ENCODE measurements around the gene ZBTB6. TPM values are rescaled to one million over a fixed set of nuclear protein-coding genes. Genes with fewer than 3 reads are reported as not detected.

The ZBTB6 gene
- polyA plus RNA-seq, 1 donor (not counting 4 experiments of a cell fraction or from before 2014, with no cell fraction given) = 7.3 TPM

DNA sequence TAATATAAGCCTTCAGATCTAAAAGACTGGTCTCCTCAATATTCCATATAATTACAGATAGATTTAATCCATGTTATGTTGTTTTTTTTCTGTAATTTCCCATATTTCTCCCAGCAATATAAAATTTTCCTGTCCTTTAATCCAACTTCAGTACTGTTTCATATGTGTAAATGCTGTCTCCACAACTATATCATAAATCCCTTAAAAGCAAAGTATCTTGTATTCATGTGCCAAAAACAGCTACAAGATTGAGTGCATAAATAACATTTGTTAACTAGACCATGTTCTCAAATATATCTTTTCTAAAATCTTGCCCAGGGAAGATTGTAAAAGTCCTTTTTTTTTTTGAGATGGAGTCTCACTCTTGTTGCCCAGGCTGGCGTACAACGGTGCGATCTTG lies 49.7 kb downstream of the ZBTB6 start:
- Histone ChIP-seq H3K4me1 (ENCODE audit: control insufficient read depth, extremely low read depth, insufficient read depth, low read length) (no peaks in the 10 kb centered on the region), H3K79me2 (ENCODE audit: control insufficient read depth, insufficient read depth, low read length) (no peaks in the 10 kb centered on the region), H3K4me2 (ENCODE audit: control insufficient read depth, extremely low read depth, insufficient read depth, low read depth, low read length) (no peak overlapping the region), H3K4me3 (ENCODE audit: control insufficient read depth in 2 of 3, extremely low read depth in 1 of 3, insufficient read depth in 2 of 3, low read depth in 1 of 3, low read length in 3 of 3) (no peak overlapping the region), H2AFZ (ENCODE audit: control insufficient read depth, low read length) (no peak overlapping the region), H3K36me3 (ENCODE audit: control insufficient read depth in 2 of 2, extremely low read depth in 1 of 2, insufficient read depth in 2 of 2, low read length in 2 of 2) (peaks cover 5 to 11% of the 10 kb centered on the region in 2 experiments), H3K9ac (ENCODE audit: control insufficient read depth, extremely low read depth, insufficient read depth, low read length) (no peak overlapping the region), H3K27ac (ENCODE audit: control insufficient read depth, insufficient read depth, low read length) (no peak overlapping the region), H3K27me3 (ENCODE audit: control insufficient read depth, extremely low read depth, insufficient read depth, low read length) (no peaks in the 10 kb centered on the region), H3K9me1 (ENCODE audit: control insufficient read depth, extremely low read depth, insufficient read depth, low read length) (no peaks in the 10 kb centered on the region), H3K9me3 (ENCODE audit: control insufficient read depth, low read depth, low read length) (no peaks in the 10 kb centered on the region), H4K20me1 (ENCODE audit: control insufficient read depth, extremely low read depth, insufficient read depth, low read length) (no peaks in the 10 kb centered on the region)
- no peak for FAIRE-seq
- no peak for TF ChIP-seq EZH2 (IDR thresholded peaks at IDR 0.05; ENCODE audit: low read length)
- dilution Hi-C loops (cut with MboI; ENCODE audit: extremely low pct_ligation_motif_present, low sequenced_read_pairs) = no loop called here
- DNase-seq (ENCODE audit: low read depth, low spot score) = no peak

DNA sequence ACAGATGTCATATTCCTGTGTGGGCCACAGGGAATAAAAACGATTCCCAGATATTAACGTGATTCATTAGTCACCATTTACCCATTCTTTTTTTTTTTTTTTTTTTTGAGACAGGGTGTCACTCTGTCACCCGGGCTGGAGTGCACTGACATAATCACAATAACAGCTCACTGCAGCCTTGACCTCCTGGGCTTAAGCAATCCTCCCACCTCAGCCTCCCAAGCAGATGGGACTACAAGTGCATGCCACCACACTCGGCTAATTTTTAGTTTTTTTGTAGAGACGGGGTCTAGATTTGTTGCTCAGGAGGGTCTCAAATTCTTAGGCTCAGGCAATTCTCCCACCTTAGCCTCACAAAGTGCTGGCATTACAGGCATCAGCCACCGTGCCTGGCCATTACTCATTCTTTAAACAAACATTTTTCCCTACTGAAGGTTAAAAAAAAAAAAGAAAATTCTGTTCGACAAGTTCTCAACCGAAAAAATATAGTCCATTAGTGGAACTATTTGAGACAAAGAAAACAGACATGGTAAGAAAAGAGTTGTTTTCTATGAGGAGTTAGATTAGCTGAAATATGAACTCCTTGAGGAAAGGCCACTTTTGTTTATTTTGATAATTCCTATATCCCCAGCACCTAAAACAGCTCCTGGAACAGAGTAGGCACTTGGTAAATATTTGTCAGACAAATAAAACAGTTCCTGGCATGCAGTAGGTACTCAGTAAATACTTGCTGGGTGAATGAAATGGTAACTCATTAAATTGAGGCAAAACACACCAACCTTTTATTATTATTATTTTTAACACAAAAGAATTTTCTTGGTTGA lies 52.6 kb downstream of the ZBTB6 start:
- no peaks in the 10 kb centered on the region for H3K9me3 ChIP-seq (ENCODE audit: control insufficient read depth, low read depth, low read length)
- no peaks in the 10 kb centered on the region for H3K27me3 ChIP-seq (ENCODE audit: control insufficient read depth, extremely low read depth, insufficient read depth, low read length)
- H2AFZ ChIP-seq (ENCODE audit: control insufficient read depth, low read length) = no peak overlapping the region
- H3K9ac ChIP-seq (ENCODE audit: control insufficient read depth, extremely low read depth, insufficient read depth, low read length) = no peak overlapping the region
- H3K9me1 ChIP-seq (ENCODE audit: control insufficient read depth, extremely low read depth, insufficient read depth, low read length) = no peaks in the 10 kb centered on the region
- TF ChIP-seq, protein P1, sequence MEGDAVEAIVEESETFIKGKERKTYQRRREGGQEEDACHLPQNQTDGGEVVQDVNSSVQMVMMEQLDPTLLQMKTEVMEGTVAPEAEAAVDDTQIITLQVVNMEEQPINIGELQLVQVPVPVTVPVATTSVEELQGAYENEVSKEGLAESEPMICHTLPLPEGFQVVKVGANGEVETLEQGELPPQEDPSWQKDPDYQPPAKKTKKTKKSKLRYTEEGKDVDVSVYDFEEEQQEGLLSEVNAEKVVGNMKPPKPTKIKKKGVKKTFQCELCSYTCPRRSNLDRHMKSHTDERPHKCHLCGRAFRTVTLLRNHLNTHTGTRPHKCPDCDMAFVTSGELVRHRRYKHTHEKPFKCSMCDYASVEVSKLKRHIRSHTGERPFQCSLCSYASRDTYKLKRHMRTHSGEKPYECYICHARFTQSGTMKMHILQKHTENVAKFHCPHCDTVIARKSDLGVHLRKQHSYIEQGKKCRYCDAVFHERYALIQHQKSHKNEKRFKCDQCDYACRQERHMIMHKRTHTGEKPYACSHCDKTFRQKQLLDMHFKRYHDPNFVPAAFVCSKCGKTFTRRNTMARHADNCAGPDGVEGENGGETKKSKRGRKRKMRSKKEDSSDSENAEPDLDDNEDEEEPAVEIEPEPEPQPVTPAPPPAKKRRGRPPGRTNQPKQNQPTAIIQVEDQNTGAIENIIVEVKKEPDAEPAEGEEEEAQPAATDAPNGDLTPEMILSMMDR (optimal IDR thresholded peaks at IDR 0.05 in 1 of 3, IDR thresholded peaks at IDR 0.05 in 1 of 3, conservative IDR thresholded peaks at IDR 0.05 in 1 of 3; ENCODE audit: extremely low read depth in 1 of 3, insufficient read depth in 2 of 3, low read length in 3 of 3) = no peak
- no peak for TF ChIP-seq EZH2 (IDR thresholded peaks at IDR 0.05; ENCODE audit: low read length)
- no peaks in the 10 kb centered on the region for H3K79me2 ChIP-seq (ENCODE audit: control insufficient read depth, insufficient read depth, low read length)
- no peaks in the 10 kb centered on the region for H4K20me1 ChIP-seq (ENCODE audit: control insufficient read depth, extremely low read depth, insufficient read depth, low read length)
- no peak for DNase-seq (ENCODE audit: low read depth, low spot score)
- no peak overlapping the region for H3K27ac ChIP-seq (ENCODE audit: control insufficient read depth, insufficient read depth, low read length)
- H3K4me2 ChIP-seq (ENCODE audit: control insufficient read depth, extremely low read depth, insufficient read depth, low read depth, low read length) = no peak overlapping the region
- H3K36me3 ChIP-seq (ENCODE audit: control insufficient read depth in 2 of 2, extremely low read depth in 1 of 2, insufficient read depth in 2 of 2, low read length in 2 of 2) = peaks cover 12 to 13% of the 10 kb centered on the region in 2 experiments
- FAIRE-seq = no peak
- no peak overlapping the region for H3K4me3 ChIP-seq (ENCODE audit: control insufficient read depth in 2 of 3, extremely low read depth in 1 of 3, insufficient read depth in 2 of 3, low read depth in 1 of 3, low read length in 3 of 3)
- dilution Hi-C loops (cut with MboI; ENCODE audit: extremely low pct_ligation_motif_present, low sequenced_read_pairs) = no loop called here
- H3K4me1 ChIP-seq (ENCODE audit: control insufficient read depth, extremely low read depth, insufficient read depth, low read length) = no peaks in the 10 kb centered on the region

Small RNA genes lying within 50 kb of the gene (small RNA-seq; reads per million reads assigned to genes)
- gene RNY1P15 (ENCODE audit: insufficient read length in 3 of 3, low read depth in 3 of 3, low replicate concordance in 1 of 3) (0 reads per million in 3 experiments), gene SNORD90 (ENCODE audit: insufficient read length in 3 of 3, low read depth in 3 of 3, low replicate concordance in 1 of 3) (9.3 to 225 (median 36.8) reads per million in 3 experiments)

Other genes with a start within 250 kb of the ZBTB6 start
- not detected in 3 replicates for gene OR1L3, start 238.2 kb downstream of the ZBTB6 start, polyA plus RNA-seq
- not detected in 3 replicates for gene OR1L4, start 189.3 kb downstream of the ZBTB6 start, polyA plus RNA-seq
- gene OR1L6, start 171.0 kb downstream of the ZBTB6 start, polyA plus RNA-seq = not detected in 3 replicates
- not detected in 3 replicates for gene OR5C1, start 124.4 kb downstream of the ZBTB6 start, polyA plus RNA-seq
- gene OR1K1, start 113.2 kb downstream of the ZBTB6 start, polyA plus RNA-seq = not detected in 3 replicates
- gene PDCL, start 84.7 kb downstream of the ZBTB6 start, polyA plus RNA-seq = 7.3 to 11.5 TPM (median 10.5 TPM) in 3 replicates
- 31.0 to 35.0 TPM (median 34.2 TPM) in 3 replicates for gene RC3H2, start 8.0 kb downstream of the ZBTB6 start, polyA plus RNA-seq
- gene ZBTB26, start 18.2 kb upstream of the ZBTB6 start, polyA plus RNA-seq = 2.4 to 4.1 TPM (median 2.7 TPM) in 3 replicates
- gene RABGAP1, start 27.7 kb upstream of the ZBTB6 start, polyA plus RNA-seq = 32.9 to 40.6 TPM (median 34.1 TPM) in 3 replicates
- gene GPR21, start 120.3 kb upstream of the ZBTB6 start, polyA plus RNA-seq = 0.14 to 0.25 TPM in 2 of 3 replicates, not detected in the other

All from keratinocyte (primary cell).